GM19193 (cell line): Measurements from ENCODE around the gene LYPD1.

ENCODE experiments used
- POLR2A ChIP-seq: IDR thresholded peaks from 4 replicates; pipeline ENCODE4 v1.6.1; 2011; ENCODE audit not compliant: insufficient read depth, insufficient read length; ENCODE audit errors: extremely low read depth

The LYPD1 gene

GRCh38 chr2:132669908-132670495 lies at the start of gene LYPD1:
TSS of gene LYPD1 (minus strand) at chr2:132670205. CDS start at chr2:132669932, 273 bp downstream.
- no peak for TF ChIP-seq POLR2A

GRCh38 chr2:132719480-132719879 lies 49.5 kb upstream of the LYPD1 start:
- no peak for TF ChIP-seq POLR2A

GRCh38 chr2:132716954-132717353 lies 46.9 kb upstream of the LYPD1 start:
- no peak for TF ChIP-seq POLR2A

- no peak for TF ChIP-seq POLR2A
These were observed 45.7 kb upstream of the LYPD1 start for GRCh38 chr2:132715386-132716351.

- no peak for TF ChIP-seq POLR2A
These were observed 33.4 kb upstream of the LYPD1 start for GRCh38 chr2:132703396-132703795.

GRCh38 chr2:132701810-132702209 lies 31.8 kb upstream of the LYPD1 start:
- TF ChIP-seq POLR2A = no peak

GRCh38 chr2:132697556-132698205 lies 27.7 kb upstream of the LYPD1 start:
- TF ChIP-seq POLR2A = no peak

GRCh38 chr2:132692816-132693215 lies 22.8 kb upstream of the LYPD1 start:
- no peak for TF ChIP-seq POLR2A

GRCh38 chr2:132691556-132691955 lies 21.6 kb upstream of the LYPD1 start:
- no peak for TF ChIP-seq POLR2A

- TF ChIP-seq POLR2A = no peak
These were observed 20.8 kb upstream of the LYPD1 start for GRCh38 chr2:132690664-132691303.

- no peak for TF ChIP-seq POLR2A
These were observed 11.8 kb upstream of the LYPD1 start for GRCh38 chr2:132681766-132682165.

- no peak for TF ChIP-seq POLR2A
These were observed 10.5 kb upstream of the LYPD1 start for GRCh38 chr2:132680544-132680943.

GRCh38 chr2:132678483-132678882 lies 8.5 kb upstream of the LYPD1 start:
- TF ChIP-seq POLR2A = no peak

- no peak for TF ChIP-seq POLR2A
These were observed 7.7 kb upstream of the LYPD1 start for GRCh38 chr2:132677661-132678060.

GRCh38 chr2:132676999-132677398 lies 7.0 kb upstream of the LYPD1 start:
- no peak for TF ChIP-seq POLR2A
